CD4-positive, CD25-positive, alpha-beta regulatory T cell (primary cell): Measurements from ENCODE around the gene BCL2L15. TPM values are rescaled to one million over a fixed set of nuclear protein-coding genes. Genes with fewer than 3 reads are reported as not detected.

Experiments used
- ATAC-seq, 2 donors: fragments of 150-1000 bp; cut with Tn5 transposase; one replicate each; pipeline ENCODE4 v1.10.0; 2021; ENCODE audit warnings: low read depth in 2 of 2, moderate number of reproducible peaks in 2 of 2, moderate library complexity in 1 of 2
- DNase-seq, 3 donors: peaks; one replicate each; pipeline versions ENCODE4 v3.0.0 to v3.0.0-alpha.2; 2012 to 2022; ENCODE audit warnings: mixed read lengths in 1 of 3
- H3K27ac ChIP-seq: one replicate; pipeline ENCODE4 v1.7.0; 2013; ENCODE audit warnings: mild to moderate bottlenecking, low read length; ENCODE audit not compliant: insufficient read depth, poor library complexity, severe bottlenecking
- H3K27me3 ChIP-seq: one replicate; pipeline ENCODE4 v1.7.0; 2013; ENCODE audit warnings: low read length; ENCODE audit not compliant: control insufficient read depth, insufficient read depth
- H3K36me3 ChIP-seq: one replicate; pipeline ENCODE4 v1.7.0; 2013; ENCODE audit warnings: mild to moderate bottlenecking, low read length, moderate library complexity; ENCODE audit not compliant: control insufficient read depth, insufficient read depth
- H3K4me1 ChIP-seq: 2 replicates; pipeline ENCODE4 v1.7.0; 2013; ENCODE audit warnings: mild to moderate bottlenecking, low read length; ENCODE audit not compliant: insufficient read depth, control insufficient read depth, poor library complexity, severe bottlenecking
- H3K4me3 ChIP-seq: one replicate; pipeline ENCODE4 v1.7.0; 2013; ENCODE audit warnings: low read depth, mild to moderate bottlenecking, low read length, moderate library complexity
- H3K9me3 ChIP-seq, 2 experiments: 1 replicate in 1 of 2; 2 replicates in 1 of 2; pipeline ENCODE4 v1.7.0; 2013; ENCODE audit warnings: low read length in 2 of 2, mild to moderate bottlenecking in 1 of 2, moderate library complexity in 1 of 2; ENCODE audit not compliant: control insufficient read depth in 2 of 2
- H3K27ac Mint-ChIP-seq, 3 donors: one replicate each; pipeline ENCODE4 v1.8.0; 2020 to 2022; ENCODE audit warnings: mild to moderate bottlenecking in 3 of 3, mixed read lengths in 3 of 3, moderate library complexity in 2 of 3
- H3K27me3 Mint-ChIP-seq: one replicate; pipeline ENCODE4 v1.8.0; 2022; ENCODE audit warnings: mild to moderate bottlenecking, mixed read lengths
- H3K36me3 Mint-ChIP-seq: one replicate; pipeline ENCODE4 v1.8.0; 2020; ENCODE audit warnings: mixed read lengths
- H3K4me1 Mint-ChIP-seq, 4 donors: one replicate each; pipeline ENCODE4 v1.8.0; 2020 to 2022; ENCODE audit warnings: mixed read lengths in 4 of 4, mild to moderate bottlenecking in 1 of 4
- H3K4me3 Mint-ChIP-seq, 4 donors: one replicate each; pipeline ENCODE4 v1.8.0; 2020 to 2022; ENCODE audit warnings: mild to moderate bottlenecking in 4 of 4, mixed read lengths in 4 of 4, moderate library complexity in 3 of 4
- H3K9me3 Mint-ChIP-seq, 7 donors: one replicate each; pipeline ENCODE4 v1.8.0; 2020 to 2022; ENCODE audit warnings: mixed read lengths in 7 of 7, mild to moderate bottlenecking in 3 of 7, moderate library complexity in 2 of 7
- polyA plus RNA-seq, 4 donors: library from polyadenylated mRNA; unstranded; fragments of 300-500 nt; fragmentation: Illumina TruSeq; gene quantifications; one replicate each; pipeline ENCODE4 v1.2.3, GENCODE V29; 2021
- total RNA-seq: library from RNA; stranded (reverse); gene quantifications from one replicate; pipeline ENCODE4 v1.2.3, GENCODE V29; 2022

Gene BCL2L15
- total and polyA plus RNA-seq, 5 donors from 2014 or later = 0.30 to 2.2 (median 0.79) TPM

- Mint-ChIP-seq H3K9me3 (no peaks in the 10 kb centered on the region), H3K27ac (peak overlapping the region in 2 of 3 donors; percentile 40 to 81), H3K36me3 (no peaks in the 10 kb centered on the region), H3K27me3 (no peaks in the 10 kb centered on the region), H3K4me1 (peaks cover 44 to 69% (median 52%) of the 10 kb centered on the region in 4 donors), H3K4me3 (peak overlapping the region in 1 of 4 donors; percentile 27)
- no peaks in the 10 kb centered on the region for H3K27me3 ChIP-seq
- H3K27ac ChIP-seq = no peak overlapping the region
- no peak overlapping the region for H3K4me3 ChIP-seq
- H3K9me3 ChIP-seq = no peaks in the 10 kb centered on the region
- H3K4me1 ChIP-seq = peaks cover 64% of the 10 kb centered on the region
- no peak for ATAC-seq
- DNase-seq = no peak
- no peaks in the 10 kb centered on the region for H3K36me3 ChIP-seq
Observed at GRCh38 chr1:113875714-113876113, 11.7 kb downstream of the BCL2L15 start.

DNA sequence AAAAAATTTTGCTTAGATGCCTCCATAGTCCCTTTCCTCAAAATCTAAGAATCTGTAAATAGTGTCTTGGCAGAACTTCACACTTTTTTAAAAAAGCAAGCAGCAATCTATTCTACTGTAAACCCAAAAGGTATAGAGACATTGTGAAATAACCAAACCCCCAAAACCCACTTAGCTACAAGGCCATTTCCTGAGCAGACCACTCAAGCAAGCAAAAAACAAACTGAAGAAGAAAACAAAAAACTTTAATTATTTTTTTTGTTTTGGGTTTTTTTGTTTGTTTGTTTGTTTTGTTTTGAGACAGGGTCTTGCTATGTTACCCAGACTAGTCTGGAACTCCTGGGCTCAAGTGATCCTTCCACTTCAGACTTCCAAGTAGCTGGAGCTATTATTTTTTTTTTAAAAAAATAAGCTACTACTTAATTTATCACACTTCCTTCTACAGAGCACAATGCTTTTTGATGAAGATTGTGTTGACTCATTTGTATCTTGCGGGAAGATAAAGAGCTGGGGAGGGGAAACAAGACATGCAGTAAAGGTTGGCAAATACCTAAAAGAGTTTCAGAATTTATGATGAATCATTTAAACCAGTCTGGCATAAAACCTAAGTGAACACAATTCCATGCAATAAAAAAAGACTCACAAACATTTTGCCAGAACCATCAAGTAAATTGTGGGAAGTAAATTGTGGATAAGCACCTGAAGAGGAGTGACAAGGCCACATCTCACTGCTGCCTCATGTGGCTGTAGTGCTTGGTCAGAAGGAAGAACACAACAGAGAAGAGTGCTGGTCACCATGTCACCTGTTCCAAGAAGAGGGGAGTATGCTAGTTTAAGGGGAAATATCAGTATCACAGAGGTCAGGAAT, 13.1 kb downstream of the BCL2L15 start:
- Histone ChIP-seq H3K36me3 (no peaks in the 10 kb centered on the region), H3K27ac (peak overlapping the region; percentile 52), H3K4me3 (peak overlapping the region; percentile 10), H3K4me1 (peaks cover 66% of the 10 kb centered on the region), H3K9me3 (no peaks in the 10 kb centered on the region), H3K27me3 (no peaks in the 10 kb centered on the region)
- Mint-ChIP-seq H3K4me3 (peak overlapping the region in 2 of 4 donors; percentile 27 to 55), H3K27me3 (no peaks in the 10 kb centered on the region), H3K27ac (peak overlapping the region; percentile 4 to 74 (median 33)), H3K9me3 (no peaks in the 10 kb centered on the region), H3K4me1 (peaks cover 47 to 67% (median 52%) of the 10 kb centered on the region in 4 donors), H3K36me3 (peaks cover 4% of the 10 kb centered on the region)
- ATAC-seq (peak; percentile 25 to 30), DNase-seq (peak in 2 of 3 donors; percentile 40 to 71)

DNA sequence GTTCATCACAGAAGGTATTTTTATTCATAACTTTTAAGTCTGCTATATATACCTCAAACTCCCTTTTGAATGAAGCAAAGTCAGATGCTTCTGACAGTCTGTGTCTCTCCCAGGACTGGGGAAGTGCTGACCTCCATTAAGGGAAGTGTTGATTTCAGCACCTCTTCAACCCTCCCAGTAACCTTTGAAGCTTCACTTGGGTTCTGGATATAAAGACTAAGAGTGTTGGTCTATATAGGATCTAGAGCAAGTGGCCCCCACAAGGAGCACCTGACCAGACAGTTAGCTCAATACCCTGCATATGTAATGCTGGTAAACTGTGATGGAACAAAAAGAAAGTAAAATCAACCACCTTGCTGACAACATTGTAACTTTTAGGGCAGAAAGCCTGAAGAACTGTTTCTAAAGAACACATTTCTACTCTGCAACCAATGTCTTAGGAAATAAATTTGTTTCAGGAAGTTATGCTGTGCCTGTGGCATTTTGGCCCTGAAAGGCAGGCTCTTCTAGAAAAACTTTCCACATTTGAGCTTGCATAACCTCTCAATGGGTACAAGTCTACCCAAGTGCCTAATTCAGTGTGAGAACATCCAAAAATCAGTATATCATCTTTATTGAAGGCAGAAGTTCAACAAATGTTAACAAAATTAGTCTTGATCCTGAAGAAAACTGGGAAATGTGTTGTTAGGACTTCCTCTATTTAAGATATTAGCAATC, 15.0 kb downstream of the BCL2L15 start:
- H3K36me3 ChIP-seq = peaks cover 2% of the 10 kb centered on the region
- peak overlapping the region; percentile 96 for H3K4me3 ChIP-seq

DNA sequence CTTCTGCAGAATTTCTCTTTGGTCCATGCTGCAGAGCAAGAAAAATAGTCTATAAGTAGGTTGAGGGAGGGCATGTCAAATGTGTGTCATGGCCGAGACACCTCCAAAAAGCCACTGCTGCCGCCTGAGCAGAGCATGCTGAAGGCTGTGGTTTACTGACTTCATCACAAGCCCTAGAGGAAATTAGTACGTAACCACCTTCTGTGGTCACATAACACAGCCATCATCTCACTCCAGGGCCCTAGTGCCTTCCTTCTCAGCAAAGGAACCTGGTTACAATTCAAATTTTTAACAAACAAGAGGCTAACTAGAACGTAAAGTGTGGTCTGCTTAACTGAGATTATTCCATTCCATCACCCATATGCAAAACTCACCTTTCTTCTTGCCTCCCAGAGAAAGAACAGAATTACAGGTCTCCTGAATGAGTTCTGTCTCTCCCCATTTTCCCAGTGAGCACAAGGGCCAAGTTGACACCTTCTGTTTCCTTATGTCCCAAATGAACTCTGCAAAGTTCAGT, 15.7 kb downstream of the BCL2L15 start, which contains the start of gene PTPN22:
Gene PTPN22, minus strand, starts transcription at position 116 of the 517 bp plus-strand sequence.
- Histone ChIP-seq H3K4me3 (peak within 1 kb of the TSS; percentile 96), H3K9me3 (no peaks in the 10 kb centered on the region), H3K27me3 (no peaks in the 10 kb centered on the region), H3K27ac (peak within 1 kb of the TSS; percentile 94), H3K36me3 (peaks cover 4% of the 10 kb centered on the region), H3K4me1 (peaks cover 85% of the 10 kb centered on the region)
- DNase-seq (peak; percentile 72 to 95 (median 90)), ATAC-seq (peak; percentile 99)
- H3K36me3 Mint-ChIP-seq = peaks cover 9% of the 10 kb centered on the region
- peaks cover 0 to 2% (median 0%) of the 10 kb centered on the region in 7 donors for H3K9me3 Mint-ChIP-seq
- H3K27ac Mint-ChIP-seq = peak within 1 kb of the TSS; percentile 96 to 97 (median 96)
- no peaks in the 10 kb centered on the region for H3K27me3 Mint-ChIP-seq
- H3K4me1 Mint-ChIP-seq = peaks cover 40 to 74% (median 63%) of the 10 kb centered on the region in 4 donors
- peak within 1 kb of the TSS; percentile 87 to 93 (median 90) for H3K4me3 Mint-ChIP-seq

More for the DNA sequence above, 15.0 kb downstream of the BCL2L15 start:
- Mint-ChIP-seq H3K27me3 (no peaks in the 10 kb centered on the region), H3K4me1 (peaks cover 43 to 70% (median 59%) of the 10 kb centered on the region in 4 donors), H3K9me3 (peaks cover 0 to 2% (median 0%) of the 10 kb centered on the region in 7 donors), H3K27ac (peak overlapping the region; percentile 96 to 97 (median 96)), H3K4me3 (peak overlapping the region; percentile 83 to 92 (median 88)), H3K36me3 (peaks cover 9% of the 10 kb centered on the region)
- ATAC-seq (no peak), DNase-seq (peak in 2 of 3 donors; percentile 34 to 54)
- H3K9me3 ChIP-seq = no peaks in the 10 kb centered on the region
- H3K4me1 ChIP-seq = peaks cover 78% of the 10 kb centered on the region
- H3K27ac ChIP-seq = peak overlapping the region; percentile 94
- no peaks in the 10 kb centered on the region for H3K27me3 ChIP-seq

- DNase-seq (peak in 1 of 3 donors; percentile 54), ATAC-seq (no peak)
- H3K36me3 Mint-ChIP-seq = peaks cover 9% of the 10 kb centered on the region
- peaks cover 0 to 2% (median 0%) of the 10 kb centered on the region in 7 donors for H3K9me3 Mint-ChIP-seq
- peak overlapping the region; percentile 69 to 96 (median 91) for H3K27ac Mint-ChIP-seq
- Histone ChIP-seq H3K27ac (peak overlapping the region; percentile 94), H3K27me3 (no peaks in the 10 kb centered on the region), H3K36me3 (peaks cover 4% of the 10 kb centered on the region), H3K4me3 (peak overlapping the region; percentile 96), H3K9me3 (no peaks in the 10 kb centered on the region), H3K4me1 (peaks cover 85% of the 10 kb centered on the region)
- peaks cover 40 to 80% (median 64%) of the 10 kb centered on the region in 4 donors for H3K4me1 Mint-ChIP-seq
- no peaks in the 10 kb centered on the region for H3K27me3 Mint-ChIP-seq
- peak overlapping the region; percentile 87 to 93 (median 90) for H3K4me3 Mint-ChIP-seq
Observed at GRCh38 chr1:113870778-113871177, 16.6 kb downstream of the BCL2L15 start.

GRCh38 chr1:113868387-113869083, 18.8 kb downstream of the BCL2L15 start:
- no peaks in the 10 kb centered on the region for H3K9me3 ChIP-seq
- H3K4me1 ChIP-seq = peaks cover 72% of the 10 kb centered on the region
- H3K27me3 ChIP-seq = no peaks in the 10 kb centered on the region
- no peak for DNase-seq
- Mint-ChIP-seq H3K27me3 (no peaks in the 10 kb centered on the region), H3K27ac (peak overlapping the region; percentile 71 to 96 (median 91)), H3K36me3 (peaks cover 9% of the 10 kb centered on the region), H3K4me3 (peak overlapping the region; percentile 87 to 93 (median 90)), H3K9me3 (peaks cover 0 to 2% (median 0%) of the 10 kb centered on the region in 7 donors), H3K4me1 (peaks cover 38 to 80% (median 60%) of the 10 kb centered on the region in 4 donors)
- H3K27ac ChIP-seq = peak overlapping the region; percentile 29
- no peak for ATAC-seq
- peaks cover 8% of the 10 kb centered on the region for H3K36me3 ChIP-seq
- peak overlapping the region; percentile 96 for H3K4me3 ChIP-seq

GRCh38 chr1:113861641-113862040, 25.7 kb downstream of the BCL2L15 start:
- H3K4me3 Mint-ChIP-seq = peak overlapping the region in 1 of 4 donors; percentile 61
- H3K27me3 Mint-ChIP-seq = no peaks in the 10 kb centered on the region
- peak overlapping the region in 1 of 3 donors; percentile 84 for H3K27ac Mint-ChIP-seq
- Histone ChIP-seq H3K9me3 (no peaks in the 10 kb centered on the region), H3K36me3 (peaks cover 31% of the 10 kb centered on the region), H3K27me3 (no peaks in the 10 kb centered on the region), H3K27ac (no peak overlapping the region), H3K4me1 (peaks cover 26% of the 10 kb centered on the region), H3K4me3 (no peak overlapping the region)
- ATAC-seq (no peak), DNase-seq (no peak)
- no peaks in the 10 kb centered on the region for H3K9me3 Mint-ChIP-seq
- peaks cover 42 to 64% (median 51%) of the 10 kb centered on the region in 4 donors for H3K4me1 Mint-ChIP-seq
- H3K36me3 Mint-ChIP-seq = peaks cover 22% of the 10 kb centered on the region
